BJ (cell line): Measurements from ENCODE around the gene DLG2. TPM values are rescaled to one million over a fixed set of nuclear protein-coding genes. Genes with fewer than 3 reads are reported as not detected.

Experiments
- CTCF ChIA-PET: fragments of 350-600 bp; formaldehyde crosslinking; extraction: SDS; loops from one replicate; lab custom pipeline; 2021; ENCODE audit warnings: antibody characterized with exemption, inconsistent platforms; lab: Yijun Ruan, JAX
- POLR2A ChIA-PET: fragments of 300-600 bp; sonication (Branson Sonifier 250); formaldehyde crosslinking; extraction: SDS; loops from one replicate; lab custom pipeline; 2021; ENCODE audit warnings: antibody characterized with exemption; lab: Charles Lee
- DNase-seq: peaks from one replicate; pipeline ENCODE4 v3.0.0-alpha.2; 2011; ENCODE audit warnings: low read depth
- H3K27me3 ChIP-seq: 2 replicates; pipeline ENCODE4 v1.6.0; 2011; ENCODE audit warnings: low read length; ENCODE audit not compliant: control insufficient read depth, insufficient read depth
- H3K36me3 ChIP-seq: 2 replicates; pipeline ENCODE4 v1.5.1; 2011; ENCODE audit warnings: low read length; ENCODE audit not compliant: control insufficient read depth, insufficient read depth
- H3K4me3 ChIP-seq: 2 replicates; pipeline ENCODE4 v1.5.1; 2011; ENCODE audit warnings: low read depth, mild to moderate bottlenecking, control low read depth, low read length
- polyA plus RNA-seq: library from polyadenylated mRNA; depleted of rRNA; stranded (reverse); fragments of >200 nt; gene quantifications from 2 replicates; pipeline ENCODE4 v1.2.3, GENCODE V29; 2011
- TF ChIP-seq, protein P1 (sequence below): IDR thresholded peaks from 2 replicates; pipeline ENCODE4 v1.5.1; 2011; ENCODE audit warnings: low read depth, mild to moderate bottlenecking, control low read depth, inconsistent platforms, low read length, moderate library complexity; ENCODE audit not compliant: insufficient read depth

Gene DLG2
- polyA plus RNA-seq, 1 experiment: 0.28 TPM

DNA sequence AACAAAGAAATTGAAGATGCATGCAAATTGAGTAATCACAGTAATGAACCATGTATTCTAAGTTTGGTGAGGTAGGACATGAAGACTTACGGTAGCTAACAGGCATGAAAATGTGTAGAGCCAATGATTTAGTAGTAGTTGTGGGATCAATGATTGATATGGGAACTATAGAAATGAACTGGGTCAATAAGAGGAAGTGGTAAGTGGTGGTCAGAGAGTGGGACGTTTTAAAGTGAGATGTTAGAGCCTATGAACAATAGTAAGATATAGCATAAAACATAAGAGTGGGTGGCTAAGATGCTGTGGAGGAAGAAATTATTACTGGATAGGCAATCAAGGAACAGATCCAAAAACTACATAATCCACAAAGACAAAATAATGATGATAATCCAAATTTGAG, 45.0 kb downstream of the DLG2 start:
- TF ChIP-seq, protein P1, sequence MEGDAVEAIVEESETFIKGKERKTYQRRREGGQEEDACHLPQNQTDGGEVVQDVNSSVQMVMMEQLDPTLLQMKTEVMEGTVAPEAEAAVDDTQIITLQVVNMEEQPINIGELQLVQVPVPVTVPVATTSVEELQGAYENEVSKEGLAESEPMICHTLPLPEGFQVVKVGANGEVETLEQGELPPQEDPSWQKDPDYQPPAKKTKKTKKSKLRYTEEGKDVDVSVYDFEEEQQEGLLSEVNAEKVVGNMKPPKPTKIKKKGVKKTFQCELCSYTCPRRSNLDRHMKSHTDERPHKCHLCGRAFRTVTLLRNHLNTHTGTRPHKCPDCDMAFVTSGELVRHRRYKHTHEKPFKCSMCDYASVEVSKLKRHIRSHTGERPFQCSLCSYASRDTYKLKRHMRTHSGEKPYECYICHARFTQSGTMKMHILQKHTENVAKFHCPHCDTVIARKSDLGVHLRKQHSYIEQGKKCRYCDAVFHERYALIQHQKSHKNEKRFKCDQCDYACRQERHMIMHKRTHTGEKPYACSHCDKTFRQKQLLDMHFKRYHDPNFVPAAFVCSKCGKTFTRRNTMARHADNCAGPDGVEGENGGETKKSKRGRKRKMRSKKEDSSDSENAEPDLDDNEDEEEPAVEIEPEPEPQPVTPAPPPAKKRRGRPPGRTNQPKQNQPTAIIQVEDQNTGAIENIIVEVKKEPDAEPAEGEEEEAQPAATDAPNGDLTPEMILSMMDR: no peak
- ChIA-PET POLR2A (no interaction called here), CTCF (no interaction called here)
- Histone ChIP-seq H3K4me3 (no peak overlapping the region), H3K36me3 (no peaks in the 10 kb centered on the region), H3K27me3 (no peaks in the 10 kb centered on the region)
- DNase-seq: no peak

DNA sequence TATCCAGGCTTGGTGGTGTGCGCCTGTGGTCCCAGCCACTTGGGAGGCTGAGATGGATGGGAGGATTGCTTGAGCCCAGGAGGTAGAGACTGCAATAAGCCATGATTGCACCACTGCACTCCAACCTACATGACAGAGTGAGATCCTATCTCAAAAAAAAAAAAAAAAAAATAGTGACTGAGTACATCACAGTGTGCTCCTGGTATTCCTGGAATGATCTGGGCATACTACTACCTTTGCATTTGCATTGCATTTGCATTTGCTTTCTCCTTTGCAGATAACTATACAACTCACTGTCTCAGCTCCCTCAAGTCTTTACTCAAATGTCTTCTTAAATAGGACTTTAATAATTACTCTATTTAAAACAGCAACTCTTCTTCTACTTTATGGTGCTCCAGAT, 51.8 kb downstream of the DLG2 start:
- Histone ChIP-seq H3K4me3 (no peak overlapping the region), H3K36me3 (no peaks in the 10 kb centered on the region), H3K27me3 (no peaks in the 10 kb centered on the region)
- no peak for DNase-seq
- TF ChIP-seq, protein P1: no peak
- POLR2A ChIA-PET: no interaction called here
- CTCF ChIA-PET: no interaction called here

DNA sequence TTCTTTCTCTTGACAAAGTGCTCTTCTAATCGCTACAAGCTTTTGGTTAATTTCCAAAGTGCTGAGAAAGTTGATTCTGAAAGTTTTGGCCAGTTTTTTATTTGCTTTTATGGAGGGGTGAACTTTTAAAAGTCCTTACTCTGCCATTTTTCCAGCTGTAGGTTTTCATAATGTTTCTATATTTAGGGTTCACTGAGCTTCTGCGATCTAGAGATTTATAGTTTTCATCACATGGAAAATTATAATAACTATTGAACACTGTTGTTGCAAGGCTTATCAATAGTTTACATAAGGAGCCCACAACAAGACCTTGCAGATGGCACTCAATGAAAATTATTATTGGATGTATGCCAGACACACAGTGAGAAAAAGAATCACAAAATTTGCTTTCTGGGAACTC, 55.1 kb downstream of the DLG2 start:
- TF ChIP-seq, protein P1: no peak
- Histone ChIP-seq H3K4me3 (no peak overlapping the region), H3K36me3 (no peaks in the 10 kb centered on the region), H3K27me3 (no peaks in the 10 kb centered on the region)
- CTCF ChIA-PET: no interaction called here
- POLR2A ChIA-PET: no interaction called here
- DNase-seq: no peak

DNA sequence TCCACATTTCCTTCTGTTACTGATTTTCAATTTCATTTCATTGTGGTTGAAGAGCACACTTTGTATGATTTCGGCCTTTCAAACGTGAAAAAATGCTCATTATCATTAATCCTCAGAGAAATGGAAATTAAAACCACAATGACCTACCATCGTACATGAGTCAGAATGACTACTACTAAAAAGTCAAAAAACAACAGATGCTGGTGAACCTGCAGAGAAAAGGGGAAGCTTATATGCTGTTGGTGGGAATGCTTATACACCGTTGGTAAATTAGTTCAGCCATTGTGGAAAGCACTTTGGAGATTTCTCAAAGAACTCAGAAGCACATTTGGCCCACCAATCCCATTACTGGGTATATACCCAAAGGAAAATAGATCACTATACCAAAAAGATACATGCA, 57.6 kb downstream of the DLG2 start:
- POLR2A ChIA-PET: no interaction called here
- TF ChIP-seq, protein P1: no peak
- H3K4me3 ChIP-seq: no peak overlapping the region
- CTCF ChIA-PET: no interaction called here
- H3K36me3 ChIP-seq: no peaks in the 10 kb centered on the region
- H3K27me3 ChIP-seq: no peaks in the 10 kb centered on the region
- no peak for DNase-seq

DNA sequence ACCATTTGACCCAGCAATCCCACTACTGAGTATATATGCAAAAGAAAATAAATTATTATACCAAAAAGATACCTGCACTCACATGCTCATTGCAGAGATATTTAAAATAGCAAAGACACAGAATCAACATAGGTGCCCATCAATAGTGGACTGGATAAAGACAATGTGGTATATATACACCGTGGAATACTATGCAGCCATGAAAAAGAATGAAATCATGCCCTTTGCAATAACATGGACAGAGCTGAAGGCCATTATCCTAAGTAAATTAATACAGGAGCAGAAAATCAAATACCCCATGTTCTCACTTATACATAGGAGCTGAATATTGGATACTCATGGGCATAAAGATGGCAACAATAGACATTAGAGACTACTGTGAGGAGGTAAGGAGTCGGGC, 68.7 kb downstream of the DLG2 start:
- DNase-seq: no peak
- POLR2A ChIA-PET: no interaction called here
- TF ChIP-seq, protein P1: no peak
- Histone ChIP-seq H3K36me3 (no peaks in the 10 kb centered on the region), H3K4me3 (no peak overlapping the region), H3K27me3 (no peaks in the 10 kb centered on the region)
- CTCF ChIA-PET: no interaction called here
